Measurements from ENCODE around the gene FBXW9. TPM values are rescaled to one million over a fixed set of nuclear protein-coding genes. Genes with fewer than 3 reads are reported as not detected.

Gene FBXW9
- total and polyA plus RNA-seq, 2 of the 13 experiments (the other 11 are each of a cell fraction or from before 2014, with no cell fraction given), result 5.7 to 6.1 TPM

DNA sequence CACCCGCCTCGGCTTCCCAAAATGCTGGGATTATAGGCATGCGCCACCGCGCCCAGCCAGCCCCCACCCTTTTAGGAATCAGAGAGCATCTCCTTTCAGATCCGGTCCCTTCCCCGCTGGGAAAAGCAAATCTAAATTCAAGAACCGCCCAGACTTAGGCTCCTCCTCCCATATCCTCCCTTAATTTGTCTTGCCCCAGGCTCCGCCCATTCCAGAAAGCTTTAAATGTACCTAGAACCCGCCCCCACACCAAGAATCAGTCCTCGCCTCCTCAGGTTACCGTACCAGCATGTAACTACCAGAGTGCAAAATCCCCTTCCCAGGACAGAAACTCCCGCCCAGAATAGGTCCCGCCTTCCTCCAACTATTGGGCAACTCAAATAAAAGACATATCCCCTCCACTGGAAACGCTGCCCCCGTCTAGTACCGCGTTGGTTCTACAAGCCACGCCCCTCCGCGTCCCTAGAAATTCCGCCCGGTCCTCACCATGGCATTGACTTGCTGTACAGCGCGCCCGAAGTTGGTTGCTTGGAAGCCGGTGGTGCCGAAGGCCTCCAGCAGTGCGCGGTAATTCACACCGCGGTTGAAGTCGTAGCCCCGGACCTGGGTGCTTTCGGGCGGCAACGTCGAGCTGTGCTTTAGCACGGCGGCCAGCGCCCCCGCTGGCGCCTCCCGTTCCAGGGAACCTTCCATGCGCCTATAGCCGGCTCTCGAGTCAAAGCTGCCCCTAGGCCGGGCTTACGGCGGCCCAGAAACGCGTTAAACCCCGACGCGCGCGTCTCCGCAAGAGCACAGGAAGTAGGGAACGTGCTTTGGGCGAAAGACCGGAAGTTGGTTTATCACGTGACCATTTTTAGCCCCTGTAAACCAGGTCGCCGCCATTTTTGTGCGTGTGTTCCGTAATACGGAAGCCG lies 15.1 kb downstream of the FBXW9 start, which contains the start of gene DHPS (continued):
- TF ChIP-seq ZNF772 (CRISPR knock-in tag; IDR thresholded peaks at IDR 0.05) (peak; percentile 81; the same call in 1 of the 2 replicates), ZNF552 (CRISPR knock-in tag; IDR thresholded peaks at IDR 0.05; ENCODE audit: borderline replicate concordance) (peak; percentile 78; the same call in 1 of the 2 replicates), ZFX (CRISPR knock-in tag; IDR thresholded peaks at IDR 0.05; ENCODE audit: low read depth) (peak; percentile 89), TMF1 (CRISPR knock-in tag; IDR thresholded peaks at IDR 0.05; ENCODE audit: low read depth) (peak; percentile 72; the same call in 1 of the 2 replicates), ZMYM4 (CRISPR knock-in tag; IDR thresholded peaks at IDR 0.05) (peak; percentile 66; the same call in 1 of the 2 replicates), TGIF2 (CRISPR knock-in tag; IDR thresholded peaks at IDR 0.05) (no peak), ZNF121 (CRISPR knock-in tag; IDR thresholded peaks at IDR 0.05) (no peak), CHD2 (IDR thresholded peaks at IDR 0.05; ENCODE audit: low read depth, low read length) (peak; percentile 74), MAZ (IDR thresholded peaks at IDR 0.05; ENCODE audit: borderline replicate concordance, low read depth, low read length) (peak; percentile 40; the same call in 1 of the 2 replicates), MAZ (CRISPR knock-in tag; IDR thresholded peaks at IDR 0.05; ENCODE audit: low read depth) (peak; percentile 20; the same call in 1 of the 2 replicates), ZNF776 (CRISPR knock-in tag; IDR thresholded peaks at IDR 0.05) (peak; percentile 59; the same call in 1 of the 2 replicates), WIZ (CRISPR knock-in tag; IDR thresholded peaks at IDR 0.05) (no peak), ZSCAN22 (CRISPR knock-in tag; IDR thresholded peaks at IDR 0.05) (no peak)
- TF ChIP-seq, protein P1, sequence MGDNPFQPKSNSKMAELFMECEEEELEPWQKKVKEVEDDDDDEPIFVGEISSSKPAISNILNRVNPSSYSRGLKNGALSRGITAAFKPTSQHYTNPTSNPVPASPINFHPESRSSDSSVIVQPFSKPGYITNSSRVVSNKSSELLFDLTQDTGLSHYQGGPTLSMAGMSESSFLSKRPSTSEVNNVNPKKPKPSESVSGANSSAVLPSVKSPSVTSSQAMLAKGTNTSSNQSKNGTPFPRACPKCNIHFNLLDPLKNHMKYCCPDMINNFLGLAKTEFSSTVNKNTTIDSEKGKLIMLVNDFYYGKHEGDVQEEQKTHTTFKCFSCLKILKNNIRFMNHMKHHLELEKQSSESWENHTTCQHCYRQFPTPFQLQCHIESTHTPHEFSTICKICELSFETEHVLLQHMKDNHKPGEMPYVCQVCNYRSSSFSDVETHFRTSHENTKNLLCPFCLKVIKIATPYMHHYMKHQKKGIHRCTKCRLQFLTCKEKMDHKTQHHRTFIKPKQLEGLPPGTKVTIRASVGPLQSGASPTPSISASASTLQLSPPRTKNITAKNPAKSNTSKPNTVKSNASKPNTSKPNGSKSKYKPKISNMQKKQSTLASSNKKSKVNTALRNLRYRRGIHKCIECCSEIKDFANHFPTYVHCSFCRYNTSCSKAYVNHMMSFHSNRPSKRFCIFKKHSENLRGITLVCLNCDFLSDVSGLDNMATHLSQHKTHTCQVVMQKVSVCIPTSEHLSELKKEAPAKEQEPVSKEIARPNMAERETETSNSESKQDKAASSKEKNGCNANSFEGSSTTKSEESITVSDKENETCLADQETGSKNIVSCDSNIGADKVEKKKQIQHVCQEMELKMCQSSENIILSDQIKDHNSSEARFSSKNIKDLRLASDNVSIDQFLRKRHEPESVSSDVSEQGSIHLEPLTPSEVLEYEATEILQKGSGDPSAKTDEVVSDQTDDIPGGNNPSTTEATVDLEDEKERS (CRISPR knock-in tag; IDR thresholded peaks at IDR 0.05), result no peak
- TF ChIP-seq, protein P2, sequence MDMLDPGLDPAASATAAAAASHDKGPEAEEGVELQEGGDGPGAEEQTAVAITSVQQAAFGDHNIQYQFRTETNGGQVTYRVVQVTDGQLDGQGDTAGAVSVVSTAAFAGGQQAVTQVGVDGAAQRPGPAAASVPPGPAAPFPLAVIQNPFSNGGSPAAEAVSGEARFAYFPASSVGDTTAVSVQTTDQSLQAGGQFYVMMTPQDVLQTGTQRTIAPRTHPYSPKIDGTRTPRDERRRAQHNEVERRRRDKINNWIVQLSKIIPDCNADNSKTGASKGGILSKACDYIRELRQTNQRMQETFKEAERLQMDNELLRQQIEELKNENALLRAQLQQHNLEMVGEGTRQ (IDR thresholded peaks at IDR 0.05; ENCODE audit: low read depth, low read length), result peak; percentile 96
- TF ChIP-seq, protein P2 (CRISPR knock-in tag; IDR thresholded peaks at IDR 0.05; ENCODE audit: borderline replicate concordance), result peak; percentile 95; the same call in 1 of the 2 replicates
- TF ChIP-seq, protein P3, sequence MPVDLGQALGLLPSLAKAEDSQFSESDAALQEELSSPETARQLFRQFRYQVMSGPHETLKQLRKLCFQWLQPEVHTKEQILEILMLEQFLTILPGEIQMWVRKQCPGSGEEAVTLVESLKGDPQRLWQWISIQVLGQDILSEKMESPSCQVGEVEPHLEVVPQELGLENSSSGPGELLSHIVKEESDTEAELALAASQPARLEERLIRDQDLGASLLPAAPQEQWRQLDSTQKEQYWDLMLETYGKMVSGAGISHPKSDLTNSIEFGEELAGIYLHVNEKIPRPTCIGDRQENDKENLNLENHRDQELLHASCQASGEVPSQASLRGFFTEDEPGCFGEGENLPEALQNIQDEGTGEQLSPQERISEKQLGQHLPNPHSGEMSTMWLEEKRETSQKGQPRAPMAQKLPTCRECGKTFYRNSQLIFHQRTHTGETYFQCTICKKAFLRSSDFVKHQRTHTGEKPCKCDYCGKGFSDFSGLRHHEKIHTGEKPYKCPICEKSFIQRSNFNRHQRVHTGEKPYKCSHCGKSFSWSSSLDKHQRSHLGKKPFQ (CRISPR knock-in tag; IDR thresholded peaks at IDR 0.05; ENCODE audit: insufficient replicate concordance), result no peak
